Nephron progenitor cell (in vitro differentiated cells): ENCODE data around the gene MCOLN3.
"Not testable (repeated sequence)": the region's sequence is repeated elsewhere in the genome, so short reads cannot be mapped to it uniquely, and the experiment has no call there.

Experiments
- DNase-seq: peaks from one replicate; pipeline ENCODE4 v3.0.0; 2021
- H3K27ac Mint-ChIP-seq: 2 replicates; pipeline ENCODE4 v1.8.0; 2021; ENCODE audit warnings: mild to moderate bottlenecking, moderate library complexity, mixed read lengths
- H3K27me3 Mint-ChIP-seq: 2 replicates; pipeline ENCODE4 v1.8.0; 2021; ENCODE audit warnings: mild to moderate bottlenecking, low read depth, mixed read lengths; ENCODE audit not compliant: poor library complexity
- H3K36me3 Mint-ChIP-seq: 2 replicates; pipeline ENCODE4 v1.8.0; 2021; ENCODE audit warnings: low read depth, mixed read lengths
- H3K4me1 Mint-ChIP-seq: 2 replicates; pipeline ENCODE4 v1.8.0; 2021; ENCODE audit warnings: mixed read lengths
- H3K4me3 Mint-ChIP-seq: 2 replicates; pipeline ENCODE4 v1.8.0; 2021; ENCODE audit warnings: mild to moderate bottlenecking, moderate library complexity, mixed read lengths
- H3K9me3 Mint-ChIP-seq: 2 replicates; pipeline ENCODE4 v1.8.0; 2021; ENCODE audit warnings: mild to moderate bottlenecking, moderate library complexity, mixed read lengths
- CTCF ChIP-seq: fragments of 200-600 bp; sonication (generic); IDR thresholded peaks from 2 replicates; pipeline ENCODE4 v1.5.0; 2021; ENCODE audit warnings: antibody characterized with exemption

Gene MCOLN3

GRCh38 chr1:85025940-85026339 is 22.4 kb downstream of the MCOLN3 start:
- Mint-ChIP-seq H3K9me3 (no peaks in the 10 kb centered on the region), H3K27ac (no peak overlapping the region), H3K27me3 (peaks cover 5% of the 10 kb centered on the region), H3K36me3 (no peaks in the 10 kb centered on the region), H3K4me3 (no peak overlapping the region), H3K4me1 (peaks cover 8% of the 10 kb centered on the region)
- no peak for DNase-seq
- TF ChIP-seq CTCF, result no peak

GRCh38 chr1:85024736-85025135 is 23.6 kb downstream of the MCOLN3 start:
- TF ChIP-seq CTCF, result no peak

GRCh38 chr1:85022700-85023099 is 25.6 kb downstream of the MCOLN3 start:
- Mint-ChIP-seq H3K4me3 (no peak overlapping the region), H3K27me3 (no peaks in the 10 kb centered on the region), H3K4me1 (peaks cover 20% of the 10 kb centered on the region), H3K36me3 (no peaks in the 10 kb centered on the region), H3K9me3 (no peaks in the 10 kb centered on the region), H3K27ac (no peak overlapping the region)
- no peak for DNase-seq
- no peak for TF ChIP-seq CTCF

More at GRCh38 chr1:85024736-85025135, 23.6 kb downstream of the MCOLN3 start:
- H3K27ac Mint-ChIP-seq, result no peak overlapping the region
- no peak overlapping the region for H3K4me3 Mint-ChIP-seq
- peaks cover 5% of the 10 kb centered on the region for H3K27me3 Mint-ChIP-seq
- DNase-seq, result no peak
- peaks cover 13% of the 10 kb centered on the region for H3K4me1 Mint-ChIP-seq
- H3K9me3 Mint-ChIP-seq, result no peaks in the 10 kb centered on the region
- no peaks in the 10 kb centered on the region for H3K36me3 Mint-ChIP-seq

- no peak for TF ChIP-seq CTCF
- no peak for DNase-seq
- no peaks in the 10 kb centered on the region for H3K9me3 Mint-ChIP-seq
- no peaks in the 10 kb centered on the region for H3K36me3 Mint-ChIP-seq
- peaks cover 6% of the 10 kb centered on the region for H3K27me3 Mint-ChIP-seq
- peak overlapping the region; percentile 88 for H3K27ac Mint-ChIP-seq
- peaks cover 12% of the 10 kb centered on the region for H3K4me1 Mint-ChIP-seq
- H3K4me3 Mint-ChIP-seq, result no peak overlapping the region
Observed at GRCh38 chr1:85019994-85020393, 28.3 kb downstream of the MCOLN3 start.

- DNase-seq, result no peak
- peaks cover 12% of the 10 kb centered on the region for H3K4me1 Mint-ChIP-seq
- H3K4me3 Mint-ChIP-seq, result no peak overlapping the region
- TF ChIP-seq CTCF, result no peak
- no peak overlapping the region for H3K27ac Mint-ChIP-seq
- H3K9me3 Mint-ChIP-seq, result peaks cover 1% of the 10 kb centered on the region
- peaks cover 20% of the 10 kb centered on the region for H3K27me3 Mint-ChIP-seq
- H3K36me3 Mint-ChIP-seq, result no peaks in the 10 kb centered on the region
Observed at GRCh38 chr1:85015826-85016225, 32.5 kb downstream of the MCOLN3 start.

- not testable (repeated sequence) for H3K4me3 Mint-ChIP-seq, H3K36me3 Mint-ChIP-seq, H3K4me1 Mint-ChIP-seq, DNase-seq, H3K27ac Mint-ChIP-seq
- H3K9me3 Mint-ChIP-seq, result peaks cover 54% of the 10 kb centered on the region
- peaks cover 63% of the 10 kb centered on the region for H3K27me3 Mint-ChIP-seq
Observed at GRCh38 chr1:85005641-85006040, 42.7 kb downstream of the MCOLN3 start.
